Measurements from ENCODE around the gene ART4.

- TF ChIP-seq CTCF (IDR thresholded peaks at IDR 0.05; ENCODE audit: low read length) (no peak), EZH2 (IDR thresholded peaks at IDR 0.05; ENCODE audit: borderline replicate concordance, low read length) (no peak)
Measured at GRCh38 chr12:14873440-14874185, 30.3 kb upstream of the ART4 start.
